Thoracic aorta (tissue), 2 donors: Measurements from ENCODE around the gene REM2. TPM values are rescaled to one million over a fixed set of nuclear protein-coding genes. Genes with fewer than 3 reads are reported as not detected.

Experiments
- ATAC-seq: fragments of 150-250 bp; one replicate; pipeline ENCODE4 v1.8.0; 2017; ENCODE audit warnings: low read depth; ENCODE audit not compliant: insufficient number of reproducible peaks, low FRiP score
- DNase-seq: peaks from one replicate; pipeline ENCODE4 v3.0.0-alpha.2; 2020; ENCODE audit warnings: low spot score
- H3K27ac ChIP-seq, 2 donors: fragments of 200-600 bp; sonication (generic); 1 replicate in 1 of 2; 2 replicates in 1 of 2; pipeline ENCODE4 v1.5.1; 2016; ENCODE audit warnings: mild to moderate bottlenecking in 2 of 2, moderate library complexity in 2 of 2
- H3K27me3 ChIP-seq: fragments of 200-600 bp; sonication (generic); replicated peaks from 2 replicates; pipeline ENCODE4 v1.6.0; 2016; ENCODE audit warnings: mild to moderate bottlenecking; ENCODE audit not compliant: insufficient read depth
- H3K36me3 ChIP-seq: fragments of 200-600 bp; sonication (generic); one replicate; pipeline ENCODE4 v1.5.1; 2016
- H3K4me1 ChIP-seq, 2 donors: fragments of 200-600 bp; sonication (generic); 1 replicate in 1 of 2; 2 replicates in 1 of 2; pipeline versions ENCODE4 v1.5.1 to v1.6.0; 2016; ENCODE audit warnings: low read depth in 2 of 2, mild to moderate bottlenecking in 1 of 2; ENCODE audit not compliant: control insufficient read depth in 1 of 2
- H3K4me3 ChIP-seq: fragments of 200-600 bp; sonication (generic); 2 replicates; pipeline ENCODE4 v1.5.1; 2016; ENCODE audit warnings: mild to moderate bottlenecking
- H3K9me3 ChIP-seq: fragments of 200-600 bp; sonication (generic); 2 replicates; pipeline ENCODE4 v1.5.1; 2016
- total RNA-seq, 2 donors: library from RNA; depleted of rRNA; stranded (reverse); fragments of >200 nt; gene quantifications; one replicate each; pipeline versions ENCODE4 v1.1.0 to v1.2.3, GENCODE V29; 2016
- TF ChIP-seq, protein P1 (sequence below): fragments of 200-600 bp; sonication (generic); IDR thresholded peaks from one replicate; pipeline ENCODE4 v1.5.1; 2019; ENCODE audit warnings: antibody characterized with exemption

REM2 gene
- under 1 TPM in 1 of 2 donors, not detected in 1; 0.28 TPM for total RNA-seq

DNA sequence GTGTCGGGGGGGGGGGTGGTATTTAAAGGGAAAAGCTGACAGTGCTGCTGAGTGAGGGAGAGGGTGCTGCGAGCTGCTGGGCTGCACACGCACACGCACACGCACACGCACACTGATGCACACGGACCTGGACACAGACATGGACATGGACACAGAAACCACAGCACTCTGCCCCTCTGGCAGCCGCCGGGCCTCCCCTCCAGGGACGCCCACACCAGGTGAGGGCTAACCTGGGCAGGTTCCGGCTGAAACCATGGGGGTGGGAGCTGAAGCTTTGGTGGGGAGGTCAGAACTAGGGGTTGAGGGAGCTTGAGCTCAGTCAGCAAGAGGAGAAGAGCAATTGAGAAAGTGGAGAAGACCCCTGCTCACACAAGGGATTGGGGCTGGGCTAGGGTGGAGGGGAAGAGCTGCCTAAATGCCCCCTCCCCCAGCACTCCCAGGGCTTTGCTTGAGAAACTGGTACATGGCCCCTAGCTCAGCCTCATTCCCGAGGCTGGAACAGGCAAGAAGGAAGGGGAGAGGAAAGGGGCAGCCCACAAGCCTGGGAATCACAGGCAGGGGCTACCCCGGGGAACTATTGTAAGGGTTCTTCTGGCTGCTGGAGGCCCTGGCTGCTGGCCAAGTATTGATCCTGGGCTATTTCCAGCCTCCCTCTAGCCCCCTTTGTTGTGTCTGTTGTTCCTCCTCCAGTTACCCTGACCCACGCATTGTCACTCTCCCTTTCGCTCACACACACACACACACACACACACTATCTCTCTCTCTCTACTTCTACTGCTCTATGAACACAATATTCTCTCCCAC, at the start of gene REM2:
Gene REM2 (plus strand): TSS at position 50 of the 804 bp plus-strand sequence. CDS start 66 bp downstream, at position 116.
- Histone ChIP-seq H3K27ac (no peak within 1 kb of the TSS), H3K4me1 (peaks cover 4 to 20% of the 10 kb centered on the region in 2 donors), H3K36me3 (peaks cover 8% of the 10 kb centered on the region), H3K9me3 (no peaks in the 10 kb centered on the region), H3K4me3 (no peak within 1 kb of the TSS), H3K27me3 (no peaks in the 10 kb centered on the region)
- TF ChIP-seq, protein P1, sequence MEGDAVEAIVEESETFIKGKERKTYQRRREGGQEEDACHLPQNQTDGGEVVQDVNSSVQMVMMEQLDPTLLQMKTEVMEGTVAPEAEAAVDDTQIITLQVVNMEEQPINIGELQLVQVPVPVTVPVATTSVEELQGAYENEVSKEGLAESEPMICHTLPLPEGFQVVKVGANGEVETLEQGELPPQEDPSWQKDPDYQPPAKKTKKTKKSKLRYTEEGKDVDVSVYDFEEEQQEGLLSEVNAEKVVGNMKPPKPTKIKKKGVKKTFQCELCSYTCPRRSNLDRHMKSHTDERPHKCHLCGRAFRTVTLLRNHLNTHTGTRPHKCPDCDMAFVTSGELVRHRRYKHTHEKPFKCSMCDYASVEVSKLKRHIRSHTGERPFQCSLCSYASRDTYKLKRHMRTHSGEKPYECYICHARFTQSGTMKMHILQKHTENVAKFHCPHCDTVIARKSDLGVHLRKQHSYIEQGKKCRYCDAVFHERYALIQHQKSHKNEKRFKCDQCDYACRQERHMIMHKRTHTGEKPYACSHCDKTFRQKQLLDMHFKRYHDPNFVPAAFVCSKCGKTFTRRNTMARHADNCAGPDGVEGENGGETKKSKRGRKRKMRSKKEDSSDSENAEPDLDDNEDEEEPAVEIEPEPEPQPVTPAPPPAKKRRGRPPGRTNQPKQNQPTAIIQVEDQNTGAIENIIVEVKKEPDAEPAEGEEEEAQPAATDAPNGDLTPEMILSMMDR, result no peak
- ATAC-seq (no peak), DNase-seq (no peak)

DNA sequence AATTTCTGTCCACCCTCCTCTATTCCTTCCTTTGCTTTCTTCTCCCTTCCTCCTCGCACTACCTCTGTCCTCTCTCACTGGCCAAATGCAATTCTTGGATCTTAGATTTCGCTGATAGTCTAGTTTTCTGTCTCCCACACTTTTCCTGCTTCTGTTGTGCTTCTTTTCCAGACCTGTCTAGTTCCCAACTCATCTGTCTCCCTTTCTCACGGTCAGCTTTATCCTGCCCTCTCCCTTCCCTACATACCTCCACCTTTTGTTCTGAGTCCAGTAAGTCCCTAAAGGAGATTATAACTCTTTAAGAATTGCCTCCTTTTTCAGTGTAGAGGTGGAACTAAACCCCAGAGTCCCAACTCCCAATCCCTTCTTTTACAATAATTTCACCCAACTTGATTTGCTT, 47.5 kb upstream of the REM2 start:
- peaks cover 19 to 29% of the 10 kb centered on the region in 2 donors for H3K4me1 ChIP-seq
- H3K27me3 ChIP-seq, result no peaks in the 10 kb centered on the region
- no peak overlapping the region for H3K4me3 ChIP-seq
- ATAC-seq (no peak), DNase-seq (no peak)
- no peaks in the 10 kb centered on the region for H3K9me3 ChIP-seq
- H3K36me3 ChIP-seq, result no peaks in the 10 kb centered on the region
- peak overlapping the region in 1 of 2 donors; percentile 98 for H3K27ac ChIP-seq
- TF ChIP-seq, protein P1, result no peak

DNA sequence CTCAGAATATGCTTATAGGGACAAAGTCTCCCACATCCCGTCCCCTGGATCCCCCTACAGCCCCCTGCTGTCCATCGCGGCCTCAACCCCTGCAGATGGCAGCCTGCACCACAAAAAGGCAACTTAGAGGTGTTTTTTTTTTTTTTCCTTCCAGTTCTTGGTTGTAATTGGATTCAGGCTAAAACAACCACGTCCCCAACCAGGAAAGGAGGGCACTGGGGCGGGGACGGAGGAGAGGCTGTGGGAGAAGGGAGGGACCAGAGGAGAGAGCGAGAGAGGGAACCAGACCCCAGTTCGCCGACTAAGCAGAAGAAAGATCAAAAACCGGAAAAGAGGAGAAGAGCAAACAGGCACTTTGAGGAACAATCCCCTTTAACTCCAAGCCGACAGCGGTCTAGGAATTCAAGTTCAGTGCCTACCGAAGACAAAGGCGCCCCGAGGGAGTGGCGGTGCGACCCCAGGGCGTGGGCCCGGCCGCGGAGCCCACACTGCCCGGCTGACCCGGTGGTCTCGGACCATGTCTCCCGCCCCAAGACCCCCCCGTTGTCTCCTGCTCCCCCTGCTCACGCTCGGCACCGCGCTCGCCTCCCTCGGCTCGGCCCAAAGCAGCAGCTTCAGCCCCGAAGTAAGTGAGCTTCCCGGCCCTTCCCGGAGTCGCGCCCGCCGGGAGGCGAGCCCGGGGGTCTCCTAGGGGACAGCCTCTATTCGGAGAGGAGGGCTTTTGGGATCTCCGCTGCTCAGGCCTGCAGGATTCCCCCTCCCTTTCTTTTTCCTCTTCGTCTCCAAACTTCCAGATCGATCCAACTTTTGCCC, 46.5 kb upstream of the REM2 start, which contains the start of gene MMP14:
Gene MMP14 (plus strand): TSS at position 285 of the 813 bp plus-strand sequence. CDS start 233 bp downstream, at position 518.
- H3K27ac ChIP-seq, result peak within 1 kb of the TSS; percentile 95 to 98
- H3K4me1 ChIP-seq, result peaks cover 16 to 35% of the 10 kb centered on the region in 2 donors
- H3K36me3 ChIP-seq, result peaks cover 9% of the 10 kb centered on the region
- peak within 1 kb of the TSS; percentile 96 for H3K4me3 ChIP-seq
- DNase-seq, result peak; percentile 77
- H3K9me3 ChIP-seq, result no peaks in the 10 kb centered on the region
- ATAC-seq, result peak; percentile 71
- H3K27me3 ChIP-seq, result no peaks in the 10 kb centered on the region
- TF ChIP-seq, protein P1, result peak; percentile 55

- Histone ChIP-seq H3K27me3 (no peaks in the 10 kb centered on the region), H3K4me3 (peak overlapping the region; percentile 96), H3K36me3 (peaks cover 17% of the 10 kb centered on the region), H3K27ac (peak overlapping the region; percentile 95 to 98), H3K4me1 (peaks cover 16 to 35% of the 10 kb centered on the region in 2 donors), H3K9me3 (no peaks in the 10 kb centered on the region)
- TF ChIP-seq, protein P1, result no peak
- DNase-seq (no peak), ATAC-seq (peak; percentile 19)
Measured at GRCh38 chr14:22837114-22837749, 45.8 kb upstream of the REM2 start.
